ENCODE data around the gene TJP1. TPM values are rescaled to one million over a fixed set of nuclear protein-coding genes. Genes with fewer than 3 reads are reported as not detected.
"Not testable (repeated sequence)": the region's sequence is repeated elsewhere in the genome, so short reads cannot be mapped to it uniquely, and the experiment has no call there.

The TJP1 gene
- total RNA-seq, 2 donors from 2014 or later = 86.9 to 110 TPM

GRCh38 chr15:29676961-29677402 is 145.3 kb downstream of the TJP1 start:
- TF ChIP-seq, protein P1, sequence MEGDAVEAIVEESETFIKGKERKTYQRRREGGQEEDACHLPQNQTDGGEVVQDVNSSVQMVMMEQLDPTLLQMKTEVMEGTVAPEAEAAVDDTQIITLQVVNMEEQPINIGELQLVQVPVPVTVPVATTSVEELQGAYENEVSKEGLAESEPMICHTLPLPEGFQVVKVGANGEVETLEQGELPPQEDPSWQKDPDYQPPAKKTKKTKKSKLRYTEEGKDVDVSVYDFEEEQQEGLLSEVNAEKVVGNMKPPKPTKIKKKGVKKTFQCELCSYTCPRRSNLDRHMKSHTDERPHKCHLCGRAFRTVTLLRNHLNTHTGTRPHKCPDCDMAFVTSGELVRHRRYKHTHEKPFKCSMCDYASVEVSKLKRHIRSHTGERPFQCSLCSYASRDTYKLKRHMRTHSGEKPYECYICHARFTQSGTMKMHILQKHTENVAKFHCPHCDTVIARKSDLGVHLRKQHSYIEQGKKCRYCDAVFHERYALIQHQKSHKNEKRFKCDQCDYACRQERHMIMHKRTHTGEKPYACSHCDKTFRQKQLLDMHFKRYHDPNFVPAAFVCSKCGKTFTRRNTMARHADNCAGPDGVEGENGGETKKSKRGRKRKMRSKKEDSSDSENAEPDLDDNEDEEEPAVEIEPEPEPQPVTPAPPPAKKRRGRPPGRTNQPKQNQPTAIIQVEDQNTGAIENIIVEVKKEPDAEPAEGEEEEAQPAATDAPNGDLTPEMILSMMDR (IDR thresholded peaks at IDR 0.05) = no peak
- Histone ChIP-seq H3K27me3 (no peaks in the 10 kb centered on the region), H3K9me3 (no peaks in the 10 kb centered on the region), H3K4me1 (peaks cover 0 to 14% of the 10 kb centered on the region in 2 donors), H3K4me3 (no peak overlapping the region), H3K36me3 (no peaks in the 10 kb centered on the region), H3K27ac (no peak overlapping the region)
- DNase-seq (ENCODE audit: low spot score) = no peak

DNA sequence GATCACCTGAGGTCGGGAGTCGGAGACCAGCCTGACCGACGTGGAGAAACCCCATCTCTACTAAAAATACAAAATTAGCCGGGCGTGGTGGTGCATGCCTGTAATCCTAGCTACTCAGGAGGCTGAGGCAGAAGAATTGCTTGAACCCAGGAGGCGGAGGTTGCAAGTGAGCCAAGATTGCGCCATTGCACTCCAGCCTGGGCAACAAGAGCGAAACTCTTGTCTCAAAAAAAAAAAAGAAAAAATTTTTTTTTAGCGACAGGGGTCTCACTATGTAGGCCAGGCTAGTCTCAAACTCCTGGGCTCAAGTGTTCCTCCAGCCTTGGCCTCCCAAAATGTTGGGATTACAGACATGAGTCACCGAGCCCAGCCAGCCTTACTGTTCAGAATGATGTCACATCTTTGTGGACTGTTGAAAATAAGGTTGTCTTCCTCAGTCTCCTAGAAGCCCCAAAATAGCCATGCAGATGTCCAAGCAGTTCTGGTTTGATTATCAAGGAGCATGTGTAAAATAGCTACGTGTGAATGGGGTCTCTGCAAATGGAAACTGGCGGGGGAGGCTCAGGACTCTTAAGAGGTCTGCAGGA is 145.8 kb downstream of the TJP1 start:
- not testable (repeated sequence) for H3K4me3 ChIP-seq; H3K27ac ChIP-seq; DNase-seq (ENCODE audit: low spot score); H3K9me3 ChIP-seq; H3K36me3 ChIP-seq; H3K27me3 ChIP-seq
- peaks cover 0 to 14% of the 10 kb centered on the region in 2 donors for H3K4me1 ChIP-seq

GRCh38 chr15:29675791-29676301 is 146.4 kb downstream of the TJP1 start:
- Histone ChIP-seq H3K27ac (no peak overlapping the region), H3K27me3 (no peaks in the 10 kb centered on the region), H3K4me3 (no peak overlapping the region), H3K36me3 (no peaks in the 10 kb centered on the region), H3K4me1 (peaks cover 0 to 14% of the 10 kb centered on the region in 2 donors), H3K9me3 (no peaks in the 10 kb centered on the region)
- TF ChIP-seq, protein P1 (IDR thresholded peaks at IDR 0.05) = no peak
- DNase-seq (ENCODE audit: low spot score) = no peak

GRCh38 chr15:29674661-29675533 is 147.4 kb downstream of the TJP1 start:
- peaks cover 0 to 14% of the 10 kb centered on the region in 2 donors for H3K4me1 ChIP-seq
- DNase-seq (ENCODE audit: low spot score) = no peak

GRCh38 chr15:29672923-29673809 is 149.1 kb downstream of the TJP1 start:
- no peaks in the 10 kb centered on the region for H3K36me3 ChIP-seq
- H3K9me3 ChIP-seq = no peaks in the 10 kb centered on the region
- DNase-seq (ENCODE audit: low spot score) = no peak
- TF ChIP-seq, protein P1 (IDR thresholded peaks at IDR 0.05) = no peak
- no peaks in the 10 kb centered on the region for H3K27me3 ChIP-seq
- peaks cover 0 to 14% of the 10 kb centered on the region in 2 donors for H3K4me1 ChIP-seq
- no peak overlapping the region for H3K4me3 ChIP-seq
- no peak overlapping the region for H3K27ac ChIP-seq

More at GRCh38 chr15:29674661-29675533, 147.4 kb downstream of the TJP1 start:
- TF ChIP-seq, protein P1 (IDR thresholded peaks at IDR 0.05) = no peak
- Histone ChIP-seq H3K4me3 (peak overlapping the region; percentile 48 to 67), H3K36me3 (no peaks in the 10 kb centered on the region), H3K9me3 (no peaks in the 10 kb centered on the region), H3K27me3 (no peaks in the 10 kb centered on the region), H3K27ac (no peak overlapping the region)

Data from right atrium auricular region (tissue), 2 donors.